Mesenchymal stem cell (in vitro differentiated cells and primary cell): ENCODE results near the gene NTSR1.

ENCODE experiments used
- DNase-seq: peaks from one replicate; pipeline ENCODE4 v3.0.0-alpha.2; 2013
- H2AFZ ChIP-seq: one replicate; pipeline ENCODE4 v1.6.1; 2013; ENCODE audit warnings: low read depth, mild to moderate bottlenecking, control low read depth, inconsistent platforms, low read length, moderate library complexity
- H2AK5ac ChIP-seq: 2 replicates; pipeline ENCODE4 v1.6.1; 2013; ENCODE audit warnings: low read length, moderate library complexity, mild to moderate bottlenecking, inconsistent platforms; ENCODE audit not compliant: severe bottlenecking
- H2BK120ac ChIP-seq: one replicate; pipeline ENCODE4 v1.6.1; 2013; ENCODE audit warnings: low read depth, mild to moderate bottlenecking, inconsistent platforms, low read length, moderate library complexity
- H2BK12ac ChIP-seq, 2 experiments: one replicate each; pipeline ENCODE4 v1.6.1; 2013; ENCODE audit warnings: inconsistent platforms in 2 of 2, low read length in 2 of 2, mild to moderate bottlenecking in 2 of 2, moderate library complexity in 2 of 2, control low read depth in 1 of 2
- H2BK15ac ChIP-seq: one replicate; pipeline ENCODE4 v1.6.1; 2013; ENCODE audit warnings: mild to moderate bottlenecking, low read depth, inconsistent platforms; ENCODE audit not compliant: poor library complexity, severe bottlenecking
- H2BK5ac ChIP-seq: 2 replicates; pipeline ENCODE4 v1.6.1; 2013; ENCODE audit warnings: low read depth, mild to moderate bottlenecking, low read length, control low read depth, inconsistent platforms; ENCODE audit not compliant: poor library complexity, severe bottlenecking
- H3K14ac ChIP-seq, 2 experiments: one replicate each; pipeline ENCODE4 v1.6.1; 2013; ENCODE audit warnings: inconsistent platforms in 2 of 2, low read length in 2 of 2, control low read depth in 1 of 2, mild to moderate bottlenecking in 1 of 2, moderate library complexity in 1 of 2
- H3K18ac ChIP-seq, 2 experiments: one replicate each; pipeline ENCODE4 v1.6.1; 2013; ENCODE audit warnings: inconsistent platforms in 2 of 2, low read length in 2 of 2, control low read depth in 1 of 2, low read depth in 1 of 2, mild to moderate bottlenecking in 1 of 2
- H3K23ac ChIP-seq, 2 experiments: one replicate each; pipeline ENCODE4 v1.6.1; 2013; ENCODE audit warnings: inconsistent platforms in 2 of 2, low read length in 2 of 2, mild to moderate bottlenecking in 2 of 2, moderate library complexity in 2 of 2, control low read depth in 1 of 2
- H3K27ac ChIP-seq: 2 replicates; pipeline ENCODE4 v1.5.1; 2013; ENCODE audit warnings: mild to moderate bottlenecking, moderate library complexity, low read length, control low read depth, inconsistent platforms; ENCODE audit not compliant: poor library complexity, severe bottlenecking
- H3K27me3 ChIP-seq, 2 experiments: 2 replicates each; pipeline versions ENCODE4 v1.6.1 to v1.7.0; 2013; ENCODE audit warnings: low read length in 2 of 2, mild to moderate bottlenecking in 2 of 2, moderate library complexity in 2 of 2, control low read depth in 1 of 2, inconsistent platforms in 1 of 2; ENCODE audit not compliant: control insufficient read depth in 1 of 2, insufficient read depth in 1 of 2
- H3K36me3 ChIP-seq, 2 experiments: 2 replicates each; pipeline versions ENCODE4 v1.6.1 to v1.7.0; 2013; ENCODE audit warnings: low read length in 2 of 2, control low read depth in 1 of 2, inconsistent platforms in 1 of 2, low read depth in 1 of 2, mild to moderate bottlenecking in 1 of 2; ENCODE audit not compliant: insufficient read depth in 2 of 2, control insufficient read depth in 1 of 2
- H3K4ac ChIP-seq, 2 experiments: one replicate each; pipeline ENCODE4 v1.6.1; 2013; ENCODE audit warnings: inconsistent platforms in 2 of 2, low read length in 2 of 2, mild to moderate bottlenecking in 2 of 2, moderate library complexity in 2 of 2, control low read depth in 1 of 2, low read depth in 1 of 2
- H3K4me1 ChIP-seq: 2 replicates; pipeline ENCODE4 v1.6.1; 2013; ENCODE audit warnings: low read depth, low read length, control low read depth; ENCODE audit not compliant: control insufficient read depth, insufficient read depth
- H3K4me2 ChIP-seq: 2 replicates; pipeline ENCODE4 v1.6.1; 2013; ENCODE audit warnings: low read length, mild to moderate bottlenecking, inconsistent platforms; ENCODE audit not compliant: poor library complexity, severe bottlenecking
- H3K4me3 ChIP-seq, 2 experiments: 2 replicates each; pipeline versions ENCODE4 v1.5.1 to v1.7.0; 2013; ENCODE audit warnings: low read length in 2 of 2, mild to moderate bottlenecking in 2 of 2, control low read depth in 1 of 2, low read depth in 1 of 2; ENCODE audit not compliant: insufficient read depth in 1 of 2
- H3K79me1 ChIP-seq: replicated peaks from 2 replicates; pipeline ENCODE4 v1.6.1; 2013; ENCODE audit warnings: mild to moderate bottlenecking, control low read depth, low read length, inconsistent platforms; ENCODE audit not compliant: poor library complexity, severe bottlenecking
- H3K9ac ChIP-seq: 2 replicates; pipeline ENCODE4 v1.7.0; 2013; ENCODE audit warnings: mild to moderate bottlenecking, low read length, moderate library complexity
- H3K9me3 ChIP-seq: 2 replicates; pipeline ENCODE4 v1.7.0; 2013; ENCODE audit warnings: mild to moderate bottlenecking, low read length; ENCODE audit not compliant: control insufficient read depth
- H4K8ac ChIP-seq: one replicate; pipeline ENCODE4 v1.6.1; 2013; ENCODE audit warnings: inconsistent platforms, mild to moderate bottlenecking, low read length, moderate library complexity
- H4K91ac ChIP-seq: one replicate; pipeline ENCODE4 v1.6.1; 2013; ENCODE audit warnings: mild to moderate bottlenecking, low read length, inconsistent platforms
- WGBS: methylation state at CpG from one replicate; pipeline ENCODE4 v1.1.7; 2013; ENCODE audit warnings: mixed read lengths; 5-methylcytosine and 5-hydroxymethylcytosine counted together

The NTSR1 gene

DNA sequence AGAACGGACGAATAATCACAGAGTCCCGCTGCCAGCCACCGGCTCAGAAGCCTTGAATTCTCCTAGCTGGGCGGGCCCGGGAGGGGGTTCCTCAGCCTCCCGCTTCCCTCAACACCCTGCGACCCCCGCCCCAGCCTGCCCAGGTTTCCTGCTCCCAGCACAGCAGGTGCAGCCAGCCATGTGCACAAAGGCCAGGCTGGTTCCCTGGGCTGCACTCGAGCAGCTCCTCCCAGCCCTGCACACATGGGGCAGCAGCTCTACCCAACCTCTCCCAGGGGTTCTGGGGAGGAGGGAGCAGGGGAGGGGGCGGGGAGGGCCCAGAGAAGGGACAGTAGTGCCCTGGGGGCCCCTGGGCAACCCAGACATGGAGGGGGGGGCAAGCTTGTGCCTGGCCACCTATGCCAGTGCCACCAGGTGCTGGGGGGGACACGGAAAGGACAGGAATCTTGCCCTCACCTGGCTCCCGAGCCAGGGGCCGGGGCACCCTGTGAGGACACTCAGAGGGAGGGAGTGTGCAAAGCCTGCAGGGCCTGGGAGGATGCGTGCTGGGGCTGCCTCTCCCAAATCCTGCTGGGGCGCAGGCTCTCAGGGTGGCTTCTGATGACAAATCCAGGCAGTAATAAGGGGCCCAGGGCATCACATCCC, 1.2 kb upstream of the NTSR1 start:
- no peak overlapping the region for H2BK15ac ChIP-seq
- H3K14ac ChIP-seq = no peak overlapping the region
- H2BK120ac ChIP-seq = no peak overlapping the region
- no peaks in the 10 kb centered on the region for H3K79me1 ChIP-seq
- no peak overlapping the region for H3K27ac ChIP-seq
- no peak overlapping the region for H3K18ac ChIP-seq
- H3K9me3 ChIP-seq = no peaks in the 10 kb centered on the region
- 76% methylated on average over 15 of the region's 16 CpGs for WGBS
- H3K4me1 ChIP-seq = peaks cover 40% of the 10 kb centered on the region
- H4K8ac ChIP-seq = no peak overlapping the region
- no peak overlapping the region for H2BK5ac ChIP-seq
- H3K9ac ChIP-seq = no peak overlapping the region
- H3K23ac ChIP-seq = no peak overlapping the region
- H2BK12ac ChIP-seq = no peak overlapping the region
- no peak for DNase-seq
- peaks cover 0 to 4% of the 10 kb centered on the region in 2 experiments for H3K36me3 ChIP-seq
- H4K91ac ChIP-seq = no peak overlapping the region
- no peak overlapping the region for H3K4me2 ChIP-seq
- H3K4ac ChIP-seq = no peak overlapping the region
- H2AK5ac ChIP-seq = no peak overlapping the region
- peaks cover 38 to 39% of the 10 kb centered on the region in 2 experiments for H3K27me3 ChIP-seq
- H2AFZ ChIP-seq = no peak overlapping the region
- no peak overlapping the region for H3K4me3 ChIP-seq

DNA sequence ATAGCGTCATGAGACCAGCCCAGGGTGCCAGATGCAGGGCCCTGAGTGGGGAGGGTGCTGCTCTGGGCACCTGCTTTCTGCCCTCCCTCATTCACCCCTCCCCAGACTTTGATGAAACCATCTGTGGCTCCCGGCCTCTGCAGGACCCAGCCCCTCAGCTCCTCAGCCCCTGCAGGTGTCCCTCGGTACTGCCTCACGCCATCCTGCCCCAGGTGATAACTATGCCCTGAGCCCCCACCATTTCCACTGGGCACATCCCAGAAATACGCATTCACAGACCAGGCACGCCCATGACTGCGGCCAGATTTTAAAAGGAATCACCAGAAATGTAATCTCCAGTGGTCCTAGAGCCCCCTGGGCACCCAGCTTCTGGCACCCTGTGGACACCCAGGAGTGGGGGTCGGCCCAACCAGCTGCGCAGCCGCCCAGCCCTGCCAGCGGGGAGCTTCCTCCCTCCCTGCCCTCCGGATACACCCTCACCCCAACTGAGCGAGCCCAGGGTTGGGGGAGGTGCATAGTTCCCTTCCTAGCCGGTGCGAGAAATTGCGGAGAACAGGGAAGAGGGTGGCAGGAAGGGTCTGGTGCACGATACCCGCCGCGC, 615 bp upstream of the NTSR1 start:
- Histone ChIP-seq H2AK5ac (no peak overlapping the region), H3K27ac (no peak overlapping the region), H3K9me3 (no peaks in the 10 kb centered on the region), H3K23ac (no peak overlapping the region), H3K9ac (no peak overlapping the region), H3K4me2 (no peak overlapping the region), H3K27me3 (peaks cover 38 to 39% of the 10 kb centered on the region in 2 experiments), H3K79me1 (no peaks in the 10 kb centered on the region), H2BK15ac (no peak overlapping the region), H2BK120ac (no peak overlapping the region), H3K4me1 (peaks cover 37% of the 10 kb centered on the region), H3K4me3 (peak overlapping the region; percentile 2 to 41), H2BK12ac (no peak overlapping the region), H3K4ac (no peak overlapping the region), H2AFZ (no peak overlapping the region), H3K36me3 (peaks cover 0 to 4% of the 10 kb centered on the region in 2 experiments), H2BK5ac (no peak overlapping the region), H3K18ac (no peak overlapping the region), H3K14ac (no peak overlapping the region), H4K91ac (no peak overlapping the region), H4K8ac (no peak overlapping the region)
- WGBS = 9% methylated on average over 15 of the region's 20 CpGs
- no peak for DNase-seq

DNA sequence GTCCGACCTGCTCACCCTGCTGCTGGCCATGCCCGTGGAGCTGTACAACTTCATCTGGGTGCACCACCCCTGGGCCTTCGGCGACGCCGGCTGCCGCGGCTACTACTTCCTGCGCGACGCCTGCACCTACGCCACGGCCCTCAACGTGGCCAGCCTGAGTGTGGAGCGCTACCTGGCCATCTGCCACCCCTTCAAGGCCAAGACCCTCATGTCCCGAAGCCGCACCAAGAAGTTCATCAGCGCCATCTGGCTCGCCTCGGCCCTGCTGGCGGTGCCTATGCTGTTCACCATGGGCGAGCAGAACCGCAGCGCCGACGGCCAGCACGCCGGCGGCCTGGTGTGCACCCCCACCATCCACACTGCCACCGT, 885 bp downstream of the NTSR1 start:
- H3K18ac ChIP-seq = no peak overlapping the region
- peaks cover 24% of the 10 kb centered on the region for H3K4me1 ChIP-seq
- no peak overlapping the region for H2AFZ ChIP-seq
- peaks cover 44 to 47% of the 10 kb centered on the region in 2 experiments for H3K27me3 ChIP-seq
- H2BK15ac ChIP-seq = no peak overlapping the region
- no peak overlapping the region for H3K9ac ChIP-seq
- H3K4me3 ChIP-seq = peak overlapping the region in 1 of 2 experiments; percentile 63
- no peak overlapping the region for H2BK12ac ChIP-seq
- peak overlapping the region; percentile 35 for H4K91ac ChIP-seq
- no peak overlapping the region for H2BK5ac ChIP-seq
- no peak overlapping the region for H3K4me2 ChIP-seq
- H3K14ac ChIP-seq = no peak overlapping the region
- H3K23ac ChIP-seq = no peak overlapping the region
- DNase-seq = no peak
- no peaks in the 10 kb centered on the region for H3K79me1 ChIP-seq
- H4K8ac ChIP-seq = no peak overlapping the region
- WGBS = 95% methylated on average over 25 of the region's 30 CpGs
- no peak overlapping the region for H2BK120ac ChIP-seq
- peaks cover 3% of the 10 kb centered on the region for H3K9me3 ChIP-seq
- H3K36me3 ChIP-seq = peaks cover 0 to 4% of the 10 kb centered on the region in 2 experiments
- no peak overlapping the region for H3K27ac ChIP-seq
- H3K4ac ChIP-seq = no peak overlapping the region
- H2AK5ac ChIP-seq = no peak overlapping the region

DNA sequence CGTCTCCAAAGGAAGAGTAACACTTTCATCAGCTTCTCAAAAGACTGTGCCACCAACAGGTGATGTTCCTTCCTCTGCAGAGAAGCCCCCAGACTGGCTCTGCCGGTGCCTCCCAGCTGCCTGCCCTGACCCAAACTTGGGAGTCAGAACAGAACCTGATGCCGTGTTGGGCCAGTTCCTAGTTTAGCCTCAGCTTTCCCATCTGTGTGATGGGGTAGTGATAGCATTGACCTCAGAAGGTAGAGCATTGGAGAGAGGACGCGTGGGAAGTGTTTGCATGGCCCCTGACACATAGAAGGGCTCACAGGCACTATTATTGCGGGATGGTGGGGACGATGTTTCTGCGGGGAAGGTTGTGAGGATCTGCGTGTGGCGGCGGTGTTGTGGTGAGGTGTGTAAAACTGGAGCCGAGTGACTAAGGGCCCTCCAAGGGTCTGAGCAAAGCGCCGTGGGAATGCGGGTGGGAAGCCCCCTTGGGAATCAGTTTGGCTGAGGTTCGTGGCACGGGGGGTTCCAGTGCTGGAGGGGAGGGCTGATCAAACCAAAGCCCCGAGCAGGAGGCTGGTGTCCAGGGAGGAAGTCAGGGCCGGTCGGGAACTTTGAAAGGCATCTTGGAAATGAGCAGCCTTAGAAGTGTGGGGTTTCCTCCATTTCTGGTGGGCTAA, 1.7 kb downstream of the NTSR1 start:
- no peak overlapping the region for H2BK5ac ChIP-seq
- WGBS = 93% methylated on average over 18 of the region's 20 CpGs

More for the DNA sequence above, 1.7 kb downstream of the NTSR1 start:
- Histone ChIP-seq H3K4me3 (peak overlapping the region in 1 of 2 experiments; percentile 63), H3K18ac (no peak overlapping the region), H3K79me1 (no peaks in the 10 kb centered on the region), H3K27me3 (peaks cover 50 to 52% of the 10 kb centered on the region in 2 experiments), H3K14ac (no peak overlapping the region), H4K8ac (no peak overlapping the region), H2AFZ (no peak overlapping the region), H2BK12ac (no peak overlapping the region), H3K4me2 (no peak overlapping the region), H3K9ac (no peak overlapping the region), H3K23ac (no peak overlapping the region), H2BK120ac (no peak overlapping the region), H3K9me3 (peaks cover 4% of the 10 kb centered on the region), H2BK15ac (no peak overlapping the region), H4K91ac (no peak overlapping the region), H2AK5ac (no peak overlapping the region), H3K4me1 (peaks cover 19% of the 10 kb centered on the region), H3K27ac (no peak overlapping the region), H3K36me3 (peaks cover 0 to 4% of the 10 kb centered on the region in 2 experiments), H3K4ac (no peak overlapping the region)
- DNase-seq = no peak
